Suppressor macrophage treated with lipopolysaccharide for 4 hours (primary cell): ENCODE data around the gene MEGF11.
A peak's percentile ranks its signal among the peaks of the same experiment; 100 is the strongest.

ENCODE experiments used
- DNase-seq: peaks from one replicate; pipeline ENCODE4 v3.0.0-alpha.2; 2020

Gene MEGF11

GRCh38 chr15:66108483-66109265 is 144.9 kb downstream of the MEGF11 start:
- peak; percentile 5 for DNase-seq

- DNase-seq: no peak
Observed at GRCh38 chr15:66107070-66107469, 146.5 kb downstream of the MEGF11 start.

- DNase-seq: no peak
Observed at GRCh38 chr15:66105286-66106265, 148.0 kb downstream of the MEGF11 start.

- no peak for DNase-seq
Observed at GRCh38 chr15:66103293-66103590, 150.3 kb downstream of the MEGF11 start.

- DNase-seq: no peak
Observed at GRCh38 chr15:66102563-66103292, 150.8 kb downstream of the MEGF11 start.

- no peak for DNase-seq
Observed at GRCh38 chr15:66101715-66102395, 151.7 kb downstream of the MEGF11 start.

GRCh38 chr15:66100761-66101160 is 152.8 kb downstream of the MEGF11 start:
- DNase-seq: no peak

- DNase-seq: no peak
Observed at GRCh38 chr15:66099950-66100671, 153.4 kb downstream of the MEGF11 start.

- DNase-seq: no peak
Observed at GRCh38 chr15:66098022-66098363, 155.6 kb downstream of the MEGF11 start.

- DNase-seq: no peak
Observed at GRCh38 chr15:66097151-66098021, 156.2 kb downstream of the MEGF11 start.

GRCh38 chr15:66096688-66097058 is 156.9 kb downstream of the MEGF11 start:
- DNase-seq: no peak

GRCh38 chr15:66095871-66096687 is 157.5 kb downstream of the MEGF11 start:
- DNase-seq: no peak

- DNase-seq: no peak
Observed at GRCh38 chr15:66094331-66094730, 159.2 kb downstream of the MEGF11 start.

GRCh38 chr15:66092053-66093016 is 161.2 kb downstream of the MEGF11 start:
- DNase-seq: no peak

GRCh38 chr15:66089509-66089908 is 164.0 kb downstream of the MEGF11 start:
- no peak for DNase-seq

- no peak for DNase-seq
Observed at GRCh38 chr15:66089049-66089448, 164.5 kb downstream of the MEGF11 start.

GRCh38 chr15:66085128-66085527 is 168.4 kb downstream of the MEGF11 start:
- DNase-seq: peak; percentile 23

GRCh38 chr15:66084704-66085103 is 168.8 kb downstream of the MEGF11 start:
- no peak for DNase-seq
